ENCODE data around the gene DAGLA.

- no peak for TF ChIP-seq CTCF (conservative IDR thresholded peaks at IDR 0.05)
- TF ChIP-seq ZFX (IDR thresholded peaks at IDR 0.05): no peak
These were observed 37.9 kb downstream of the DAGLA start for GRCh38 chr11:61718046-61718531.
